AG04450 (cell line): ENCODE data around the gene TPX2. TPM values are rescaled to one million over a fixed set of nuclear protein-coding genes. Genes with fewer than 3 reads are reported as not detected.

ENCODE experiments used
- CTCF ChIA-PET: fragments of 300-600, 350-600 bp; formaldehyde crosslinking; extraction: SDS; loops from one replicate; lab custom pipeline; 2022; ENCODE audit warnings: antibody characterized with exemption, inconsistent platforms; lab: Charles Lee
- POLR2A ChIA-PET: fragments of 350-600 bp; formaldehyde crosslinking; extraction: SDS; loops from one replicate; lab custom pipeline; 2021; ENCODE audit warnings: antibody characterized with exemption, inconsistent platforms; lab: Yijun Ruan, JAX
- DNase-seq: peaks from one replicate; pipeline ENCODE4 v3.0.0-alpha.2; 2011; ENCODE audit warnings: low read depth, low spot score
- H3K27ac ChIP-seq: one replicate; pipeline ENCODE4 v1.5.1; 2012; ENCODE audit warnings: low read depth, low read length, control low read depth
- H3K27me3 ChIP-seq: one replicate; pipeline ENCODE4 v1.6.0; 2012; ENCODE audit warnings: low read length; ENCODE audit not compliant: control insufficient read depth, insufficient read depth
- H3K4me3 ChIP-seq: 2 replicates; pipeline ENCODE4 v1.5.1; 2011; ENCODE audit warnings: mild to moderate bottlenecking, low read depth, low read length, control low read depth
- H3K9me3 ChIP-seq: 2 replicates; pipeline ENCODE4 v1.5.1; 2012; ENCODE audit warnings: low read length; ENCODE audit not compliant: control insufficient read depth, insufficient read depth
- CTCF ChIP-seq: IDR thresholded peaks from 2 replicates; pipeline ENCODE4 v1.5.1; 2011; ENCODE audit warnings: low read depth, low read length, control low read depth, inconsistent platforms
- polyA plus RNA-seq: library from polyadenylated mRNA; depleted of rRNA; stranded (reverse); fragments of >200 nt; gene quantifications from 2 replicates; pipeline ENCODE4 v1.2.3, GENCODE V29; 2011

TPX2 gene
- polyA plus RNA-seq, 1 experiment, result 24.4 TPM

DNA sequence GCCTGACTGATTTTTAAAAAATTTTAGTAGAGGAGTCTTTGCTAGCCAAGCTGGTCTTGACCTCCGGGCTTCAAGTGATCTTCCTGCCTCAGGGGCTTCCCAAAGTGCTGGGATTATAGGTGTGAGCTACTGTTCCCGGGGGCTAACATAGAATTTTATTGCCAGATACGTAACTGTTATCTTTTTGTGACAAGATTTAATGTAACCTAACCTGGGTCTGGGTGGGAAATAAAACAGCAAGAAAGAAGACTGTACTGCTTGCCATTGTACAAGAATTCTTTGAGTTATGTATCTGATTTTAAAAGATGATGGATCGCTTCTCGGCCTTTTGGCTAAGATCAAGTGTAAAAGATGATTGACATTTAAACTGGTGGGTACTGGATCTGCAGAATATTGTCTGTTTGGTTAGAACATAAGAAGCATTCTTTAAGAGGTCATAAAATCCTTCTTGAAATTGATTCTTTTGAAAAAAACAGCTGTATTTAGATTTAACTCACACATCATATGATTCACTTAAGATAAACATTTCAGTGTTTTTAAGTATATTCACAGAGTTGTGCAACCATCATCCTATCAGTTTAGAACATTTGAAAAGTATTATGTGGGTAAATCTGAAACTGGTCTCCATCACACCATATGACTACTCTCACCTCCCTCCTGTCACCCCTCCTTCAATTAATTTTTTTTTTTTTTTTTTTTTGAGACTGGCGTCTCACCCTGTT is 21.6 kb downstream of the TPX2 start:
- no peaks in the 10 kb centered on the region for H3K27me3 ChIP-seq
- H3K4me3 ChIP-seq, result no peak overlapping the region
- ChIA-PET CTCF (interaction anchor here (1.0 to 1.8 kb wide), 4 partner anchors 37 to 199 kb away, joined by 3 to 12 read pairs (median 5); partner anchors contain the start of gene BCL2L1), POLR2A (interaction anchor here (0.6 to 0.7 kb wide), 3 partner anchors 22 to 247 kb away, joined by 3 to 5 read pairs (median 3); partner anchors contain the start of gene HM13)
- DNase-seq, result peak; percentile 51
- no peaks in the 10 kb centered on the region for H3K9me3 ChIP-seq
- no peak for TF ChIP-seq CTCF
- H3K27ac ChIP-seq, result peak overlapping the region; percentile 90

DNA sequence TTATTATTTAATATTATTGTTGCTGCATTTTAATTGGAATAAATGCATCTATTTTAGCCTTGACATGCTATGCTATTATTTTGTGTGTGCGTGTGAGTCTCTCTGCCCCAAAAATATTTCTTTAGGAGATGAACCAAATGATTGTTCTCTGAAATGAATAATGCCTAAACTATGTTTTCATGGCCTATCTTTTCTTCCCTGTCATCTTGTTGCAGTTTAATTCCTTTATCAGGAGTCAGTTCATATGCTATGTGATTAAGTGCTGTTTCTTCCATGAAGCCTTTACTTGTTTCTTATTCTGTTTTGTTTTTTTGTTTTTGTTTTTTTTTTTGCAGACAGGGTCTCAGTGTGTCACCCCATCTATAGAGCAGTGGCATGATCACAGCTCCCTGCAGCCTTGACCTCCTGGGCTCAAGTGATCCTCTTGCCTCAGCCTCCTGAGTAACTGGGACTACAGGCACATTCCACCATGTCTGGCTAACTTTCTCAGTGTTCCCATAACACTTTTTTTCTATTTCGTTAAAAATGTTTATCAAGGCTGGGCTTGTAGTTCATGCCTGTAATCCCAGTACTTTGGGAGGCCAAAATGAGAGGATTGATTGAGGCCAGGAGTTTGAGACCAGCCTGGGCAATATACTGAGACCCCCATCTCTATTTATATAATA is 25.7 kb downstream of the TPX2 start:
- POLR2A ChIA-PET, result no interaction called here
- no peak overlapping the region for H3K27ac ChIP-seq
- H3K4me3 ChIP-seq, result no peak overlapping the region
- TF ChIP-seq CTCF, result no peak
- CTCF ChIA-PET, result interaction anchor here (3.4 kb wide), 1 partner anchor 41 kb away, joined by 13 read pairs; no protein-coding TSS in a partner anchor
- H3K27me3 ChIP-seq, result no peaks in the 10 kb centered on the region
- DNase-seq, result no peak
- H3K9me3 ChIP-seq, result no peaks in the 10 kb centered on the region

- Histone ChIP-seq H3K27ac (no peak overlapping the region), H3K27me3 (no peaks in the 10 kb centered on the region), H3K4me3 (no peak overlapping the region), H3K9me3 (no peaks in the 10 kb centered on the region)
- ChIA-PET POLR2A (no interaction called here), CTCF (interaction anchor here (0.7 kb wide), 1 partner anchor 249 kb away, joined by 3 read pairs; no protein-coding TSS in a partner anchor)
- no peak for DNase-seq
- no peak for TF ChIP-seq CTCF
These were observed 28.7 kb downstream of the TPX2 start for GRCh38 chr20:31767805-31768204.

DNA sequence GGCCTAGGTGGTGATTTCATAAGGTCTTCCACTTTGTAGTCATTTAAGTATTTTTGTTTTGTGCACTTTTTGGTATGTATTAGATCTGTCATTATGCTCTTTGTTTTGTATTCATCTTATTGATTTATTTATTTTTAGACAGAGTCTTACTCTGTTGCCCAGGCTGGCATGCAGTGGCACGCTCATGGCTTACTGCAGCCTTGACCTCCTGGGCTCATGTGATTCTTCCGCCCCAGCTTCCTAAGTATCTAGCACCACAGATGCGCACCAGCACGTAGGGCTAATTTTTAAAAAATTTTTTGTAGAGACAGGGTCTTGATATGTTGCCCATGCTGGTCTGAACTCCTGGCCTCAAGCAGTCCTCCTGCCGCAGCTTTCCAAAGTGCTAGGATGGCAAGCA is 30.6 kb downstream of the TPX2 start:
- no peak for DNase-seq
- POLR2A ChIA-PET, result no interaction called here
- no peak for TF ChIP-seq CTCF
- Histone ChIP-seq H3K27me3 (no peaks in the 10 kb centered on the region), H3K4me3 (no peak overlapping the region), H3K27ac (no peak overlapping the region), H3K9me3 (no peaks in the 10 kb centered on the region)
- CTCF ChIA-PET, result no interaction called here

GRCh38 chr20:31770243-31770642 is 31.2 kb downstream of the TPX2 start:
- H3K4me3 ChIP-seq, result no peak overlapping the region
- no peak for TF ChIP-seq CTCF
- ChIA-PET POLR2A (no interaction called here), CTCF (interaction anchor here (2.2 kb wide), 1 partner anchor 46 kb away, joined by 8 read pairs; no protein-coding TSS in a partner anchor)
- no peaks in the 10 kb centered on the region for H3K27me3 ChIP-seq
- no peak overlapping the region for H3K27ac ChIP-seq
- no peaks in the 10 kb centered on the region for H3K9me3 ChIP-seq
- no peak for DNase-seq
